ENCODE data around the gene CTSA.

GRCh38 chr20:45940053-45940452 lies 48.9 kb downstream of the CTSA start:
- no peak for TF ChIP-seq CTCF (conservative IDR thresholded peaks at IDR 0.05; ENCODE audit: low read depth in 2 of 2)
- no peak for TF ChIP-seq REST (IDR thresholded peaks at IDR 0.05; ENCODE audit: unreplicated experiment)
- no peak for TF ChIP-seq NANOG (IDR thresholded peaks at IDR 0.05; ENCODE audit: borderline replicate concordance)

All from GM23338 (cell line).